Neural cell (in vitro differentiated cells): ENCODE data around the gene CCDC40. TPM values are rescaled to one million over a fixed set of nuclear protein-coding genes. Genes with fewer than 3 reads are reported as not detected.

Source experiments
- H2AFZ ChIP-seq: fragments of 200-600, 300-800 bp; sonication (generic), shearing (Covaris generic); 2 replicates; pipeline ENCODE4 v1.6.0; 2014; ENCODE audit warnings: low read depth, mild to moderate bottlenecking, antibody characterized with exemption, low read length, moderate library complexity
- H3F3A ChIP-seq: fragments of 200-600 bp; shearing (Covaris generic); 2 replicates; pipeline ENCODE4 v1.6.1; 2016; ENCODE audit warnings: mild to moderate bottlenecking, moderate library complexity, mixed read lengths, antibody characterized with exemption, low read length; ENCODE audit not compliant: insufficient read depth, poor library complexity, severe bottlenecking
- H3K27ac ChIP-seq: fragments of 200-600, 300-800 bp; sonication (generic), shearing (Covaris generic); 2 replicates; pipeline ENCODE4 v1.5.1; 2014; ENCODE audit warnings: mild to moderate bottlenecking, low read length, moderate library complexity
- H3K27me3 ChIP-seq: fragments of 300-800, 200-600 bp; sonication (generic), shearing (Covaris generic); 2 replicates; pipeline ENCODE4 v1.6.0; 2014; ENCODE audit warnings: mild to moderate bottlenecking, low read depth, low read length, moderate library complexity; ENCODE audit not compliant: insufficient read depth
- H3K36me3 ChIP-seq: fragments of 300-800, 200-600 bp; sonication (generic), shearing (Covaris generic); 2 replicates; pipeline ENCODE4 v1.5.1; 2014; ENCODE audit warnings: mild to moderate bottlenecking, antibody characterized with exemption, low read length, moderate library complexity; ENCODE audit not compliant: insufficient read depth
- H3K4me2 ChIP-seq: fragments of 300-800, 200-600 bp; sonication (generic), shearing (Covaris generic); 2 replicates; pipeline ENCODE4 v1.6.0; 2014; ENCODE audit warnings: mild to moderate bottlenecking, low read length
- H3K4me3 ChIP-seq: fragments of 300-800, 200-600 bp; sonication (generic), shearing (Covaris generic); 2 replicates; pipeline ENCODE4 v1.5.1; 2014; ENCODE audit warnings: mild to moderate bottlenecking, low read length, moderate library complexity
- H3K79me2 ChIP-seq: fragments of 200-600 bp; shearing (Covaris generic); replicated peaks from 2 replicates; pipeline ENCODE4 v1.6.0; 2014; ENCODE audit warnings: mild to moderate bottlenecking, low read length, moderate library complexity; ENCODE audit not compliant: insufficient read depth
- H3K9ac ChIP-seq: fragments of 300-800, 200-600 bp; sonication (generic), shearing (Covaris generic); 2 replicates; pipeline ENCODE4 v1.6.1; 2016; ENCODE audit warnings: mild to moderate bottlenecking, low read length, mixed read lengths
- H3K9me2 ChIP-seq: fragments of 200-600 bp; shearing (Covaris generic); 2 replicates; pipeline ENCODE4 v1.6.1; 2016; ENCODE audit warnings: mild to moderate bottlenecking, low read length, mixed read lengths; ENCODE audit not compliant: insufficient read depth
- H3K9me3 ChIP-seq: fragments of 200-600, 300-800 bp; sonication (generic), shearing (Covaris generic); 2 replicates; pipeline ENCODE4 v1.6.1; 2016; ENCODE audit warnings: mild to moderate bottlenecking, mixed run types, low read length, moderate library complexity, mixed read lengths
- H4K20me1 ChIP-seq: fragments of 200-600 bp; shearing (Covaris generic); 2 replicates; pipeline ENCODE4 v1.6.1; 2016; ENCODE audit warnings: mild to moderate bottlenecking, mixed run types; ENCODE audit not compliant: insufficient read depth
- CTCF ChIP-seq: fragments of 450-650 bp; IDR thresholded peaks from 2 replicates; pipeline ENCODE4 v1.5.1; 2014; ENCODE audit warnings: antibody characterized with exemption, mild to moderate bottlenecking, moderate library complexity; ENCODE audit not compliant: poor library complexity, severe bottlenecking
- EP300 ChIP-seq: fragments of 450-650 bp; conservative IDR thresholded peaks from 2 replicates; pipeline ENCODE4 v1.6.1; 2014; ENCODE audit warnings: antibody characterized with exemption, mild to moderate bottlenecking, moderate library complexity; ENCODE audit not compliant: poor library complexity, severe bottlenecking
- EZH2 ChIP-seq: fragments of 200-600, 300-800 bp; shearing (Covaris generic), sonication (generic); IDR thresholded peaks from 2 replicates; pipeline ENCODE4 v1.6.1; 2014; ENCODE audit warnings: antibody characterized with exemption, low read length, borderline replicate concordance, mild to moderate bottlenecking; ENCODE audit not compliant: insufficient read depth, poor library complexity, severe bottlenecking
- MXI1 ChIP-seq: fragments of 450-650 bp; conservative IDR thresholded peaks from 2 replicates; pipeline ENCODE4 v1.6.1; 2014; ENCODE audit warnings: antibody characterized with exemption, mild to moderate bottlenecking; ENCODE audit not compliant: poor library complexity, severe bottlenecking
- POLR2AphosphoS5 ChIP-seq: IDR thresholded peaks from 2 replicates; pipeline ENCODE4 v1.6.1; 2012
- RAD21 ChIP-seq: fragments of 450-650 bp; conservative IDR thresholded peaks from 2 replicates; pipeline ENCODE4 v1.6.1; 2014; ENCODE audit warnings: antibody characterized with exemption, mild to moderate bottlenecking, moderate library complexity
- REST ChIP-seq: IDR thresholded peaks from 2 replicates; pipeline ENCODE4 v1.6.1; 2012; ENCODE audit warnings: borderline replicate concordance
- SMC3 ChIP-seq: fragments of 450-650 bp; conservative IDR thresholded peaks from 2 replicates; pipeline ENCODE4 v1.6.1; 2014; ENCODE audit warnings: antibody characterized with exemption, mild to moderate bottlenecking, moderate library complexity; ENCODE audit not compliant: poor library complexity
- TAF1 ChIP-seq: IDR thresholded peaks from 2 replicates; pipeline ENCODE4 v1.6.1; 2012; ENCODE audit warnings: low read depth
- polyA plus RNA-seq: library from polyadenylated mRNA; depleted of rRNA; stranded (reverse); fragments of >200 nt; gene quantifications from 2 replicates; pipeline ENCODE4 v1.2.3, GENCODE V29; 2014

The CCDC40 gene
- polyA plus RNA-seq, 1 donor from 2014 or later: 5.5 TPM

GRCh38 chr17:80000981-80001775, 35.3 kb upstream of the CCDC40 start:
- Histone ChIP-seq H3K9ac (no peak overlapping the region), H3F3A (no peaks in the 10 kb centered on the region), H3K27ac (no peak overlapping the region), H4K20me1 (no peaks in the 10 kb centered on the region), H3K9me2 (no peaks in the 10 kb centered on the region), H3K9me3 (no peaks in the 10 kb centered on the region), H3K4me3 (no peak overlapping the region), H2AFZ (no peak overlapping the region), H3K79me2 (no peaks in the 10 kb centered on the region), H3K27me3 (no peaks in the 10 kb centered on the region), H3K36me3 (no peaks in the 10 kb centered on the region), H3K4me2 (no peak overlapping the region)
- no peak for TF ChIP-seq CTCF
- TF ChIP-seq EZH2: no peak
- no peak for TF ChIP-seq SMC3
- no peak for TF ChIP-seq RAD21
- no peak for TF ChIP-seq TAF1
- TF ChIP-seq EP300: no peak
- TF ChIP-seq POLR2AphosphoS5: no peak

GRCh38 chr17:80002070-80002641, 34.3 kb upstream of the CCDC40 start:
- H4K20me1 ChIP-seq: no peaks in the 10 kb centered on the region
- H3K4me3 ChIP-seq: no peak overlapping the region
- no peak overlapping the region for H2AFZ ChIP-seq
- H3K9me2 ChIP-seq: no peaks in the 10 kb centered on the region
- no peaks in the 10 kb centered on the region for H3F3A ChIP-seq
- H3K9ac ChIP-seq: no peak overlapping the region
- H3K27ac ChIP-seq: no peak overlapping the region
- no peak overlapping the region for H3K4me2 ChIP-seq
- no peaks in the 10 kb centered on the region for H3K9me3 ChIP-seq
- no peaks in the 10 kb centered on the region for H3K27me3 ChIP-seq
- H3K79me2 ChIP-seq: no peaks in the 10 kb centered on the region
- no peak for TF ChIP-seq POLR2AphosphoS5
- no peak for TF ChIP-seq CTCF
- no peak for TF ChIP-seq TAF1
- TF ChIP-seq MXI1: no peak
- no peak for TF ChIP-seq SMC3
- no peak for TF ChIP-seq REST
- TF ChIP-seq EP300: no peak
- TF ChIP-seq EZH2: no peak
- TF ChIP-seq RAD21: no peak
- H3K36me3 ChIP-seq: no peaks in the 10 kb centered on the region
